Measurements from ENCODE around the gene MAP2K5.

The MAP2K5 gene

GRCh38 chr15:67805008-67805665, 262.6 kb downstream of the MAP2K5 start:
- POLR2A ChIA-PET: no interaction called here
- CTCF ChIA-PET: no interaction called here
- H3K4me3 ChIP-seq (ENCODE audit: low read depth, low read length): no peak overlapping the region
- no peak for TF ChIP-seq CTCF (IDR thresholded peaks at IDR 0.05; ENCODE audit: insufficient read depth, low read length, missing control alignments)
- no peak for DNase-seq (ENCODE audit: low read depth, low spot score)

GRCh38 chr15:67805666-67806516, 263.4 kb downstream of the MAP2K5 start:
- POLR2A ChIA-PET: no interaction called here
- no peak for DNase-seq (ENCODE audit: low read depth, low spot score)
- CTCF ChIA-PET: interaction anchor here (1.0 kb wide), 1 partner anchor 9 kb away, joined by 3 read pairs; no protein-coding TSS in a partner anchor
- H3K4me3 ChIP-seq (ENCODE audit: low read depth, low read length): no peak overlapping the region
- TF ChIP-seq CTCF (IDR thresholded peaks at IDR 0.05; ENCODE audit: insufficient read depth, low read length, missing control alignments): no peak

GRCh38 chr15:67806536-67806935, 264.0 kb downstream of the MAP2K5 start:
- TF ChIP-seq CTCF (IDR thresholded peaks at IDR 0.05; ENCODE audit: insufficient read depth, low read length, missing control alignments): no peak
- ChIA-PET CTCF (interaction anchor here (1.0 kb wide), 1 partner anchor 8 kb away, joined by 3 read pairs; no protein-coding TSS in a partner anchor), POLR2A (no interaction called here)
- no peak for DNase-seq (ENCODE audit: low read depth, low spot score)
- H3K4me3 ChIP-seq (ENCODE audit: low read depth, low read length): no peak overlapping the region

- no peak overlapping the region for H3K4me3 ChIP-seq (ENCODE audit: low read depth, low read length)
- ChIA-PET CTCF (interaction anchor here (1.0 to 1.3 kb wide), 2 partner anchors 8 to 350 kb away, joined by 3 to 5 read pairs; no protein-coding TSS in a partner anchor), POLR2A (no interaction called here)
- TF ChIP-seq CTCF (IDR thresholded peaks at IDR 0.05; ENCODE audit: insufficient read depth, low read length, missing control alignments): no peak
- no peak for DNase-seq (ENCODE audit: low read depth, low spot score)
Observed at GRCh38 chr15:67807141-67807540, 264.6 kb downstream of the MAP2K5 start.

GRCh38 chr15:67807836-67808235, 265.3 kb downstream of the MAP2K5 start:
- TF ChIP-seq CTCF (IDR thresholded peaks at IDR 0.05; ENCODE audit: insufficient read depth, low read length, missing control alignments): no peak
- POLR2A ChIA-PET: no interaction called here
- no peak for DNase-seq (ENCODE audit: low read depth, low spot score)
- CTCF ChIA-PET: interaction anchor here (1.3 kb wide), 1 partner anchor 351 kb away, joined by 5 read pairs; no protein-coding TSS in a partner anchor
- no peak overlapping the region for H3K4me3 ChIP-seq (ENCODE audit: low read depth, low read length)

- ChIA-PET CTCF (interaction anchor here (1.3 kb wide), 1 partner anchor 352 kb away, joined by 5 read pairs; no protein-coding TSS in a partner anchor), POLR2A (no interaction called here)
- no peak for DNase-seq (ENCODE audit: low read depth, low spot score)
- TF ChIP-seq CTCF (IDR thresholded peaks at IDR 0.05; ENCODE audit: insufficient read depth, low read length, missing control alignments): no peak
- H3K4me3 ChIP-seq (ENCODE audit: low read depth, low read length): no peak overlapping the region
Observed at GRCh38 chr15:67808821-67809220, 266.3 kb downstream of the MAP2K5 start.

Data from AG04449 (cell line).